H1 (cell line): Measurements from ENCODE around the gene NPR2. TPM values are rescaled to one million over a fixed set of nuclear protein-coding genes. Genes with fewer than 3 reads are reported as not detected.

Experiments
- CTCF ChIA-PET: fragments of 300-600 bp; sonication (Branson Sonifier 250); formaldehyde crosslinking; loops from one replicate; lab custom pipeline; 2021; ENCODE audit not compliant: partially characterized antibody; lab: Charles Lee
- POLR2A ChIA-PET: fragments of 300-600 bp; sonication (Branson Sonifier 250); formaldehyde crosslinking; loops from one replicate; lab custom pipeline; 2021; ENCODE audit warnings: inconsistent platforms; ENCODE audit not compliant: partially characterized antibody; lab: Charles Lee
- DNase-seq, 2 experiments: peaks; one replicate each; pipeline versions ENCODE4 v3.0.0 to v3.0.0-alpha.2; 2010 to 2022; ENCODE audit warnings: low spot score in 2 of 2, low read depth in 1 of 2, mixed read lengths in 1 of 2
- FAIRE-seq: peaks from 2 replicates; lab custom pipeline; 2011; peaks lifted over from hg19 to GRCh38; lab: Jason Lieb, UNC
- H2AFZ ChIP-seq: 2 replicates; pipeline ENCODE4 v1.8.1; 2012; ENCODE audit warnings: low read length, inconsistent platforms
- H2AK5ac ChIP-seq: 2 replicates; pipeline ENCODE4 v1.6.1; 2013; ENCODE audit warnings: low read depth, low read length
- H2BK120ac ChIP-seq: replicated peaks from 2 replicates; pipeline ENCODE3; 2013; ENCODE audit warnings: low read depth, low read length, inconsistent platforms
- H2BK12ac ChIP-seq: 2 replicates; pipeline ENCODE4 v1.6.1; 2013; ENCODE audit warnings: low read depth, low read length
- H2BK15ac ChIP-seq: 2 replicates; pipeline ENCODE4 v1.6.1; 2013; ENCODE audit warnings: low read length
- H2BK20ac ChIP-seq: 2 replicates; pipeline ENCODE4 v1.6.1; 2013; ENCODE audit warnings: low read length
- H2BK5ac ChIP-seq: 2 replicates; pipeline ENCODE4 v1.6.1; 2013; ENCODE audit warnings: low read depth, low read length
- H3K14ac ChIP-seq: 2 replicates; pipeline ENCODE4 v1.6.1; 2013; ENCODE audit warnings: inconsistent platforms; ENCODE audit not compliant: insufficient read length
- H3K18ac ChIP-seq: 2 replicates; pipeline ENCODE4 v1.6.1; 2013; ENCODE audit warnings: low read length; ENCODE audit errors: extremely low read depth
- H3K23ac ChIP-seq: 2 replicates; pipeline ENCODE4 v1.6.1; 2013; ENCODE audit warnings: inconsistent platforms; ENCODE audit not compliant: insufficient read length
- H3K23me2 ChIP-seq: 2 replicates; pipeline ENCODE4 v1.6.1; 2013; ENCODE audit warnings: low read depth, low read length
- H3K27ac ChIP-seq: 2 replicates; pipeline ENCODE4 v1.6.1; 2011; ENCODE audit warnings: low read depth, low read length, inconsistent platforms
- H3K27me3 ChIP-seq, 4 experiments: replicated peaks in 1 of 4; 1 replicate in 1 of 4; 2 replicates in 3 of 4; pipeline versions ENCODE4 v1.6.1 to v1.8.1; 2011 to 2013; ENCODE audit warnings: low read length in 3 of 4, mild to moderate bottlenecking in 3 of 4, inconsistent platforms in 2 of 4, mixed read lengths in 2 of 4, moderate library complexity in 1 of 4; ENCODE audit not compliant: control insufficient read depth in 3 of 4, insufficient read depth in 3 of 4; ENCODE audit errors: extremely low read depth in 1 of 4
- H3K36me3 ChIP-seq, 4 experiments: 2 replicates each; pipeline versions ENCODE4 v1.6.1 to v1.8.1; 2011 to 2013; ENCODE audit warnings: mild to moderate bottlenecking in 4 of 4, low read length in 3 of 4, moderate library complexity in 2 of 4, control low read depth in 1 of 4, inconsistent platforms in 1 of 4; ENCODE audit not compliant: insufficient read depth in 4 of 4, control insufficient read depth in 2 of 4
- H3K4ac ChIP-seq: replicated peaks from 2 replicates; pipeline ENCODE3; 2013; ENCODE audit warnings: low read length, low read depth, mixed read lengths, inconsistent platforms; ENCODE audit not compliant: insufficient read length
- H3K4me1 ChIP-seq, 4 experiments: replicated peaks in 1 of 4; 1 replicate in 1 of 4; 2 replicates in 3 of 4; pipeline versions ENCODE4 v1.6.1 to v1.8.1; 2011 to 2013; ENCODE audit warnings: low read length in 3 of 4, inconsistent platforms in 2 of 4, mixed read lengths in 1 of 4; ENCODE audit not compliant: insufficient read depth in 4 of 4, control insufficient read depth in 3 of 4
- H3K4me2 ChIP-seq, 2 experiments: 2 replicates each; pipeline versions ENCODE4 v1.6.1 to v1.8.1; 2011 to 2013; ENCODE audit warnings: low read depth in 2 of 2, low read length in 2 of 2, control low read depth in 1 of 2, inconsistent platforms in 1 of 2, mild to moderate bottlenecking in 1 of 2; ENCODE audit not compliant: insufficient read depth in 1 of 2
- H3K4me3 ChIP-seq, 4 experiments: fragments of 200-600, 300-600 bp in 1 of 4; sonication (generic), shearing (Covaris generic), sonication (Bioruptor Twin) in 1 of 4; 2 replicates each; pipeline versions ENCODE4 v1.5.1 to v1.8.1; 2011 to 2016; ENCODE audit warnings: low read length in 4 of 4, low read depth in 3 of 4, control low read depth in 2 of 4, inconsistent platforms in 2 of 4, mild to moderate bottlenecking in 2 of 4, mixed read lengths in 1 of 4, moderate library complexity in 1 of 4; ENCODE audit not compliant: insufficient read depth in 2 of 4; ENCODE audit errors: extremely low read depth in 1 of 4
- H3K56ac ChIP-seq: replicated peaks from 2 replicates; pipeline ENCODE3; 2013; ENCODE audit warnings: low read depth, mild to moderate bottlenecking, mixed read lengths, low read length, inconsistent platforms; ENCODE audit not compliant: insufficient read length
- H3K79me1 ChIP-seq: 2 replicates; pipeline ENCODE4 v1.6.1; 2013; ENCODE audit warnings: low read depth, low read length, control low read depth
- H3K79me2 ChIP-seq, 2 experiments: 2 replicates each; pipeline versions ENCODE4 v1.6.1 to v1.8.1; 2012 to 2013; ENCODE audit warnings: low read length in 2 of 2, mild to moderate bottlenecking in 2 of 2, inconsistent platforms in 1 of 2; ENCODE audit not compliant: insufficient read depth in 2 of 2, control insufficient read depth in 1 of 2
- H3K9ac ChIP-seq, 4 experiments: replicated peaks in 1 of 4; 1 replicate in 1 of 4; 2 replicates in 3 of 4; pipeline versions ENCODE4 v1.6.1 to v1.8.1; 2011 to 2013; ENCODE audit warnings: low read depth in 3 of 4, low read length in 3 of 4, control low read depth in 2 of 4, mild to moderate bottlenecking in 2 of 4, moderate library complexity in 2 of 4, inconsistent platforms in 1 of 4; ENCODE audit errors: extremely low read depth in 1 of 4
- H3K9me3 ChIP-seq, 2 experiments: 2 replicates each; pipeline versions ENCODE4 v1.6.1 to v1.8.1; 2012 to 2013; ENCODE audit warnings: mild to moderate bottlenecking in 2 of 2, moderate library complexity in 2 of 2, control low read depth in 1 of 2, inconsistent platforms in 1 of 2, low read depth in 1 of 2, low read length in 1 of 2, mixed read lengths in 1 of 2; ENCODE audit not compliant: insufficient read depth in 2 of 2
- H4K20me1 ChIP-seq, 2 experiments: replicated peaks in 1 of 2; 2 replicates each; pipeline versions ENCODE3 to v1.8.1; 2011 to 2013; ENCODE audit warnings: inconsistent platforms in 2 of 2, low read length in 2 of 2, mild to moderate bottlenecking in 1 of 2; ENCODE audit not compliant: insufficient read depth in 2 of 2, control insufficient read depth in 1 of 2
- H4K5ac ChIP-seq: 2 replicates; pipeline ENCODE4 v1.6.1; 2013; ENCODE audit warnings: low read length, low read depth, mixed read lengths, inconsistent platforms; ENCODE audit not compliant: insufficient read length
- H4K8ac ChIP-seq: 2 replicates; pipeline ENCODE4 v1.8.0; 2013; ENCODE audit warnings: mild to moderate bottlenecking, moderate library complexity, low read length, inconsistent platforms; ENCODE audit not compliant: insufficient read depth; ENCODE audit errors: extremely low read depth
- H4K91ac ChIP-seq: replicated peaks from 2 replicates; pipeline ENCODE3; 2013; ENCODE audit warnings: low read length, mixed read lengths, inconsistent platforms; ENCODE audit not compliant: insufficient read length
- ASH2L ChIP-seq: fragments of 200-600, 300-600 bp; sonication (generic); IDR thresholded peaks from one replicate; pipeline ENCODE4 v1.7.1; 2017; ENCODE audit warnings: low read length
- polyA plus RNA-seq, 7 experiments: library from polyadenylated mRNA; depleted of rRNA in 3 of 7; stranded (reverse) in 5 of 7; unstranded in 2 of 7; fragments of >200 nt in 5 of 7; fragments of 200-250 nt in 2 of 7; gene quantifications; 1 replicate in 5 of 7; 2 replicates in 1 of 7; 4 replicates in 1 of 7; pipeline versions ENCODE4 v1.2.1 to v1.2.3, GENCODE V29; 2011 to 2013; ENCODE audit warnings: missing spikeins in 2 of 7, mixed read lengths in 2 of 7
- total RNA-seq: library from RNA; stranded (reverse); fragmentation: NEBNext Ultra II Directional; extraction: Animal tissue kit (Norgen Biotek cat#: 25700); gene quantifications from 2 replicates; pipeline ENCODE4 v1.2.1, GENCODE V29; 2021

Gene NPR2
- total and polyA plus RNA-seq, 2 of the 8 experiments (the other 6 are each of a cell fraction or from before 2014, with no cell fraction given): 11.0 to 17.0 TPM

GRCh38 chr9:35757892-35758275 lies 33.5 kb upstream of the NPR2 start:
- Histone ChIP-seq H3K27ac (no peak overlapping the region), H3K9ac (no peak overlapping the region), H3K79me2 (peaks cover 0 to 24% of the 10 kb centered on the region in 2 experiments; a peak in 2 of 4 replicates), H3K23me2 (no peaks in the 10 kb centered on the region; the same call in 1 of the 2 replicates), H3K36me3 (peaks cover 0 to 7% (median 5%) of the 10 kb centered on the region in 4 experiments; a peak in 5 of 8 replicates), H3K79me1 (no peaks in the 10 kb centered on the region), H3K18ac (no peak overlapping the region), H2BK5ac (no peak overlapping the region), H4K20me1 (no peaks in the 10 kb centered on the region), H4K5ac (no peak overlapping the region), H2AK5ac (no peak overlapping the region), H4K8ac (no peak overlapping the region), H3K56ac (no peak overlapping the region), H3K27me3 (no peaks in the 10 kb centered on the region), H3K23ac (no peak overlapping the region), H3K4me2 (peak overlapping the region; percentile 90 to 97), H3K9me3 (no peaks in the 10 kb centered on the region), H3K4me3 (peak overlapping the region; percentile 85 to 92 (median 90)), H2BK120ac (no peak overlapping the region), H3K4me1 (peaks cover 0 to 5% (median 0%) of the 10 kb centered on the region in 4 experiments; a peak in 2 of 7 replicates), H2BK20ac (no peak overlapping the region), H3K14ac (no peak overlapping the region), H2BK15ac (no peak overlapping the region), H2BK12ac (no peak overlapping the region), H2AFZ (no peak overlapping the region), H3K4ac (no peak overlapping the region), H4K91ac (no peak overlapping the region)
- CTCF ChIA-PET: interaction anchor here (0.7 to 0.9 kb wide), 2 partner anchors 10 to 96 kb away, joined by 3 read pairs; no protein-coding TSS in a partner anchor
- FAIRE-seq (no peak), DNase-seq (no peak)
- POLR2A ChIA-PET: interaction anchor here (0.7 to 2.1 kb wide), 3 partner anchors 9 to 21 kb away, joined by 5 to 8 read pairs (median 6); partner anchors contain the start of genes GBA2 and RGP1
- no peak for TF ChIP-seq ASH2L
